IPS-18c (cell line): ENCODE measurements around the gene ZNF385C.
"Not testable (repeated sequence)": the region's sequence is repeated elsewhere in the genome, so short reads cannot be mapped to it uniquely, and the experiment has no call there.

Experiments
- H3K4me3 ChIP-seq: 2 replicates; pipeline ENCODE4 v1.7.0; 2013; ENCODE audit warnings: low read depth, mild to moderate bottlenecking, low read length, moderate library complexity; ENCODE audit not compliant: insufficient read depth
- H3K9me3 ChIP-seq: one replicate; pipeline ENCODE4 v1.6.1; 2013; ENCODE audit warnings: mild to moderate bottlenecking, low read length, moderate library complexity; ENCODE audit not compliant: control insufficient read depth, insufficient read depth

The ZNF385C gene

DNA sequence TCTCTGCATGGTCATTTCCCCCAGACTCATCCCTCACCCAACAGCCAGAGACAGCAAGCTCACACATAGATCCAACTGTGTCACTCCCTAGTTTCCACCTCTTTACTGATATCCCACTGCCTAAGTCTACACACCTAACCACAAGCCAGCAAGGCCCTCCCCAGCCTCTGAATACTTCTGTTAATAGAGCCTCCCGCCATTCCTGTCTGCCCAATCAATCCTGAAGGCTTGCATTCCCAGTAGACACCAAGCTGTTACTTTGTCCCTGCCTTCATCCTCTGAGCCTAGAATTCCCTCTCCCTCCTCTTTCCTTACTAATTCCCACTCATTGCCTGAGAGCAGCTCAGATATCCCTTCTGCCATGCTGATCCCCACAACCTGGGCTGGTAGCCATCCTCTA lies 52.6 kb downstream of the ZNF385C start:
- no peaks in the 10 kb centered on the region for H3K9me3 ChIP-seq

DNA sequence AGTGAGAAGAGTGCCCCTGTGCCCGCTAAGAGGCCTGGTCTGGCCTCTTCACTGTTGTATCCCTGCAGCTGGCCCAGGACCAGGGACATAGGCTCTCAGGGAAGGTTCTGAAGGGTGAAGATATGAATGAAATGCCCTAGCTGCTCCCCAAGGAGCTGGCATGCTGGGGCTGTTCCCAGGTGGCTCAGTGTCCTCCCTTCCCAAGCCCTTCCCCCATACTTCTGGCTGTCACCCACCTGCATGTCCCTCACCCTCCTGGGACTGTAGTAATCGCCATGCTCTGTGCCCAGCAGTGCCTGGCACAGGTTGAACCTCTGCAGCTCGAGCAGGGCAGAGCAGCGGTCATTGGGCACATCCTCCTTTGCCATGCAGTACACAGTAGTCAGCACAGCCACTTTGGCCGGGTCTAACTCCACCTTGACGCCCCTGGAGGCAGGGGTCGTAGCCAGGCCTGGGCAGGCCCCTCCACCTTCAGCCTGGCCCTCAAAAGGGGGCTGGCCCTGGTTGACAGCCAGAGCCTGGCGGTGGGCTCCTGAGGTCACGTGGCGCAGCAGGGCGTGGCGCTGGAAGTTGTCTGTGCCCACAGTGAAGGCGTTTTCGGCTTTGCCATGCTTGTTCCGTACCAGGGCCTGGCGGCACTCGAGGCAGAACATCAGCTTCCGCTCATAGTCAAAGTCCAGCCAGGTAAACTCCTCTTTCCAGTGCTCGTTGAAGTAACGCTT lies 55.5 kb downstream of the ZNF385C start:
- H3K4me3 ChIP-seq = no peak overlapping the region

More for the DNA sequence above, 52.6 kb downstream of the ZNF385C start:
- H3K4me3 ChIP-seq = no peak overlapping the region

DNA sequence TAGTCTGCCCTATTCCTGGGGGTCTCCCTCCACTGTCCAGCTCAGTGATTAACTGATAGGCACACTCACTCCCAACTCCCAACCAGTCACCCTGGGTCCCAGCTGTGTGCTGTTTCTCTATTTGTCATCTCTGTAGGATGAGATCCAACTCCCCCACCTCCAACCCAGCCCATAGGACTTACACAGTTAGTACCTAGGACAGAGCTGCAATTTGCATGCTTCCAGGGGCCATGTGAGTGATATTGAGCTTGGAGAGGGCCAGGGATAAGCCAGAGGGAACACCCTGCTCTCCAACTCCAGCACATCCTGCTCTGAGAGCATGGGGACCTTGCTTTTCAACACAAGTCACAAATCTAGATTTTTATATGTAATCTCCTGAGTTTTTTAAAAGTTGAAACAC lies 56.7 kb downstream of the ZNF385C start:
- no peak overlapping the region for H3K4me3 ChIP-seq
- no peaks in the 10 kb centered on the region for H3K9me3 ChIP-seq

More for the DNA sequence above, 55.5 kb downstream of the ZNF385C start:
- H3K9me3 ChIP-seq = no peaks in the 10 kb centered on the region

DNA sequence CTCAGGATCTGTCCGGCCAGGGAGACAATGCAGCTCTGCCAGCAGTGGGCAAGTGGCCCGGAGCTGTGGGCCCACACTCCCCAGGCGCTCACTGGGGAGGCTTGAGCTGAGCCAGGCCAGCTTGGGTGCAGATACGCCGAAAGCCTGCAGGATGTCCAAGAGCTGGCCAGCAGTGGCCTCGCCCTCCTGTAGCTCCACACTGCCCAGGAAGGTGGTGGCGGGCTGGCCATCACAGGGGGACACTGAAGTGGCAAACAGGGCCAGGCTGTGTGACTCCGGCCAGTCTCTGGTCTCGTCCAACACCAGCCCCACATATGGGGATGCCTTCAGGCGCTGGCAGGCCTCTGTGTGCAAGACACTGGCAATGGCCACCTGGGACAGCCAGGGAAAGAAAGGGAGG lies 57.5 kb downstream of the ZNF385C start:
- H3K4me3 ChIP-seq = no peak overlapping the region
- no peaks in the 10 kb centered on the region for H3K9me3 ChIP-seq

DNA sequence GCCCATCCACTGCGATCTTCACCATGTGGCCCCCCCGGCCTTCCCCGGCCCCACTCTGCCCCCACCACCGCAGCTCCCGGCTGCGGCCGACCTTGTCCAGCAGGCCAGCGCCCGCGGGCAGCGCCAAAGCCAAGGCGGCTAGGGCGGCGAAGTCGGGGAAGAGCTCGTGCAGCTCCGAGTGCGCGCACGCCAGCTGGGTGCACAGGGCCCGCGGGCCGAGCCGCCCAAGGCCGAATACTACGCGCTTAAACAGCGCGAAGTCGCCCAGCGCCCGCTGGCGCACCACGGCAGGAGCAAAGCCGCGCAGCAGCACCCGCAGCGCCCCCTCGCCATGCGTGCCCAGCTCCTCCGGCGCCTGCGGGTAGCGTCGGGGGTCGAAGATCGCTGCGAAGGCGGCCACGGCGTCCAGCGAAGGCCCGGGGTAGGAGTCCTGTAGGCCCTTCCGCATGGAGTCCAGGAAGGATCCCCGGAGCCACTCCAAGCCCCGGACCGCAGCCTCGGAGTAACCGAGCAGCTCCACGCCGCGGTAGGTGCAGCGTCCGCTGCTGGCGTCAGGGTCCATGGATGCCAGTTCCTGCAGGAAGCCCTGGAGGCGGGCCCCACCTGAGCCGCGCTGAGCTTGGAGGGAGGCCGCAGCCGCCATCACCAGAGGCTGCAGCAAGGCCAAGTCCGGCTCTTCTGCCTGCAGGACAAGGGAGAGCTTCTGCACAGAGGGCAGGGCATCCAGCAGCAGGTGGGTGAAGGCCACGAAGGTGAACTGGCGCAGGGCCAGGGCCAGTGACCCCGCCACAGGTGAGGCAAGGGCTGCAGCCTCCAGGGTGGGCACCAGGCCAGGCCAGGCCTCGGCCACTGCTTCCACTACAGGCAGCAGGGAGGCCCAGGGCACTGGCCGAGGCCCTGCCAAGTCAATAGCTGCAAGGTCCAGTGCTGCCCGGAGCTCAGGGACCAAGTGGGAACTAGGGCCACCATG lies 58.2 kb downstream of the ZNF385C start:
- no peak overlapping the region for H3K4me3 ChIP-seq
- H3K9me3 ChIP-seq = no peaks in the 10 kb centered on the region

DNA sequence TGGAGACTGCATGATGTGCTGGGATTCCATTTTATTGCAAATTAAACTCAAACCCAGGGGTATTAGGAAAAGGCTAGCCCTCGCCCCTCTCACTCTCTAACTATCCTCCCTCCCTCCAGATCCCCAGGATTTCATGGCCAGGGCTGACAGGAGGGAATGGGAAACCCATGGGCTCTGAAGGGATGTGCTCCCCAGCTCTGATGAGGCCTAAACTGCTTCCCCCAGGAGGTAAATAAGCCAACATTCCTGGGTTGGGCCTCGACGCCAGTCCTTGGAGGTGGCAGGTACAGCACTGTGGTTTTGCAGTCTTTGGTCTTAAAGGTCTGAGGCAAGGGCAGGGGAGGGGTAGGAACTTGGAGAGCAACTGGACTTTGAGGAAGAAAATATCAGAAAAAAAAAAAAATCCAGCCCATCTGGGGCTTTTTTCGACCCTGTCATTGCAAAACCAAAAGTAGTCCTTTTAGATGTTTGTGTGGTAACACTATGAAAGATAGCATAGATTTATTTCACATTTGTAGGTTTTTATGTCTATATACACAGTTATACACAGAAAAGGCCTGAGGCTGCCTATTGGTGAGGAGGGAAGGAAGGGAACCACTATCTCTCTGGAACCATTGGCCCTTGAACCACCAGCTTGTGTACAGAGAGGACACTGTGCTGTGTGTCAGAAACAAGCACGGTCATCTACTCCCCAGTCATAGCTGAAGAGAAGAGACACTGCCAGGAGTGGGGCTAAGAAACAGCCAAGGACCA lies 59.9 kb downstream of the ZNF385C start:
- no peak overlapping the region for H3K4me3 ChIP-seq
- no peaks in the 10 kb centered on the region for H3K9me3 ChIP-seq

DNA sequence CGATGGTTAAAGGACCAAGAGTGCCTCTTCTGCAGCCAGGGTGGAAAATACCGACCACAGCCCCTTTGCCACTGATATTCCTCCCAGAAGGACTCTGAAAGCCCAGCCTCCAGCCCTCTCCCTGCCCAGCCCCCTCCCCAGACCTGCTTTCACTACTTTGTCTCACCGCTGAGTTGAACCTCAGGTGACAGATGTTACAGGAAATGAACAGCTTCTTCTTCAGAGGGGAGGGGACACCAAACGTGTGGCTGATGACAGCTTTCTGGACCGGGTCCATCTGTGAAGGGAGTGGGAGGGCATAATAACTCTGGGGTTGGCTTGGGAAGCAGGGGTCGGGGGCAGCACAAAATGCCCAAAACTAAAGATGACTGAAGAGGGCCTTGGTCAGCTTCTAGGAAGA lies 64.2 kb downstream of the ZNF385C start:
- no peaks in the 10 kb centered on the region for H3K9me3 ChIP-seq

DNA sequence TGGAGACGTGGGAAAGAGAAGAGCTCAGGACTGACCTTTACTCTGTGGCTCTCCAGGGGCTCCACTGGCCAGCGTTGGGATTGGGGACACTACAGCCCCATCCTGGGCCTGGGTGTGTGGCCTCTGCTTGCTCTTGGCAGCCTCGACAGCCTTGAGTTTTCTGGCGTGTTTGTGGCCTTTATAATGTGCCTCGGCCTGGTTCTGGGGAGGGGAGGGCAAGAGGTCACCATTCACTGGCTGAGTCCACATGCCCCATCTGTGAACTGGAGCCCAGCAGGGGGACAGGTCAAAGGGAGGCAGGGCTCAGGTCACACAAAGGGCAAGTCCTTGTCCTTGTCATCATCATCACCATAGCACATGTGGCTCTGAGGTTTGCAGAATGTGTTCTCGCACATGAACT lies 66.7 kb downstream of the ZNF385C start:
- no peak overlapping the region for H3K4me3 ChIP-seq
- no peaks in the 10 kb centered on the region for H3K9me3 ChIP-seq

More for the DNA sequence above, 64.2 kb downstream of the ZNF385C start:
- no peak overlapping the region for H3K4me3 ChIP-seq

DNA sequence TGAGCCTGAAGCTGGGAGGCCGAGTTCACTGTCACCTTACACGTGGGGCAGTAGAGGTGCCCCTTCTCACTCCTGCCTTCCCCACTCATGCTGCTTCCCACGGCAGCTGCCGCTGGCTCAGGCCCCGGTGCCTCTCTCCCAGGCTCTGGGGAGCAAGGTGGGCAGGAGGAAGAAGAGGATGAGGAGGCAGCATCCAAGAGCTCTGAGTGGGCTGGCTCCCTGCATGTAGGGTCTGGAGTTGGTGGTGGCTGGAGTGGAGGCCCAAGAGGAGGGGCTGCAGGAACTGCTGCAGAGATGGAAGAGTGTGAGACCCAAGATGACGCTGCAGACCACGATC lies 69.5 kb downstream of the ZNF385C start:
- Histone ChIP-seq H3K9me3 (no peaks in the 10 kb centered on the region), H3K4me3 (no peak overlapping the region)

DNA sequence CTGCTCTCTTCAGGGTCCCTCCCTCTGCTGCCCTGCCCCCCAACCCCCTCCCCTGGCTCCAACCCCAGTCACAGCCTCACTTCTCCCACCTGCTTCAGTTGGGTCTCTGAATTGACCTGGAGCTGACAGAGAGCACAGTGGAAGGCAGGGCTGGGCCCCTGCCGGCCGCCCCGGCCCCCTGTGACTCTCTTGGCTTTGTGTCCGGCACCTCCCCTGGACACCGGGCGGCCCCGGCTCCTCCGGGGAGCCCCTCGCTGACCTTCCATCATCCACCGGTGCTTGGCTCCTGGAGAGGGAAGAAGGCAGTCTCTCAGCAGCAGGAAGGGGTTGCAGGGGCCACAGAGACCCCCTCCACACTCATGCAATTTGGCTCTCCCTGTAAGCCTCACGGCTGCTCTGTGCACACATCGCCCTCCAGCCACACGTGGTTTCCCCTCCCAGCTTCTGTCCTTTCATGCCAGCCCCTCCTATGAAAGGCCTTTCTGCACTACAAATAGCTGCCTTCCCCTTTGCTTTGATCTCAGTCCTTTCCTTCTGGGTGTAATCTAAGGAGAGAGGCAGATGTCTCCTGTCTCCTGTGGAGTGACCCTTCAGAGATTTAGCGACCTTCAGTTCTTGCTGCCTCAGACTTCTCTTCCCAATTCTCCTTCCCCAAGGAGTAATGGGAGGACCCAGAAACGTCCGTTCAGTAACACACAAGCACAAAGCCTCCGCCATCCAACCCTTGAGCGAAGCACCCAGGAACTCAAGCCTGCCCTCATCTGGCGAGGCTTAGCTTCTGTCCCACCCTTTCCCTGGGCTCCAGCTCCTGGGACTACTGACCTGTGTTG lies 70.1 kb downstream of the ZNF385C start:
- Histone ChIP-seq H3K9me3 (no peaks in the 10 kb centered on the region), H3K4me3 (no peak overlapping the region)

DNA sequence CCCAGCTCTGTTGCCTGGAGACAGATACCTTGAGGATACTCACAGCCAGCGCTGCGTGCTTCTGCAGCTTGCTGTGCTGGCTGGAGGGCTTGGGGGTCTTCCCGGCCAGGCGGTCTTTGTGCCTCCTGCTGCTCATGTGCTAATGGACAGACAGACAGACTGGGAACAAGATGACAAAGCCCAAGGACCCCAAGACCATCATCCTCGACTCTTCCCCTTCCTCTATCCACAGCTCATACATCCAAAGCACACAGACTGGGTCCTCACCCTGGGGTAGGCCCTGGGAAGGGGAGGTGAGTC lies 70.7 kb downstream of the ZNF385C start:
- no peaks in the 10 kb centered on the region for H3K9me3 ChIP-seq
- no peak overlapping the region for H3K4me3 ChIP-seq

DNA sequence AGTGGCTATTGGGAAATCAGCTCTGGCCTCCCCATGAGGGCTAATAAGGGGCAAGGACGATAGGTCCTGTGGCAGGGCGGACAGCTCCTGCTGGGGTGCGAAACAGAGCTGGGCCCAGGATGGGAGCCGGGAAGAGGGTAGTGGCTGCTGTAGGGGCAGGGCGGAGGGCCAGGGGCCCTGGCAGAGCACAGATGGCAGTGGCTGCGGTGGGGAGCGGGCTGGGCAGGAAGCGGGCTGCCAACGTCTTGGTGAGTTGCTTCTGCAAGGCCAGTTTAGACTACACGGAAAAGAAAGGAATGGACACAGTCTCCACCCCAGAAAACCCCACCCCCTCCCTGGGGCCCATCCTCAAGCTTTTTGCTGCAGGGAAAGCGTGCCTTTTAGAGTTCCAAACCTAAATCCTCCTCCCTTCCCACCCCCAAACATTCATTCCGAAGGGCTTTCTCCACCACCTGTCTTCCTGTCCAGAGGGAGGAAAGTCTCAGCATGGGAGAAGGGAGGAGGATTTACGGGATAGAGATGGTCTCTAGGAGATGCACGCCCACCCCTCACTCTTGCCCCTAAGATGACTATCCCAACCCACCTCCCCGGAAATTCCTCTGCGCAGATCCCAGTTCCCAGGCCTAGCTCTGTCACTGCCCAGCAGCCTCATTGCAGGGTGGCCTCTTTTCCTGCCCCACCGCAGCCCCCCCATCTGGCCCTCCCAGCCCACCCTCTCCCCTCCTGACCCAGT lies 71.2 kb downstream of the ZNF385C start:
- Histone ChIP-seq H3K9me3 (no peaks in the 10 kb centered on the region), H3K4me3 (no peak overlapping the region)

DNA sequence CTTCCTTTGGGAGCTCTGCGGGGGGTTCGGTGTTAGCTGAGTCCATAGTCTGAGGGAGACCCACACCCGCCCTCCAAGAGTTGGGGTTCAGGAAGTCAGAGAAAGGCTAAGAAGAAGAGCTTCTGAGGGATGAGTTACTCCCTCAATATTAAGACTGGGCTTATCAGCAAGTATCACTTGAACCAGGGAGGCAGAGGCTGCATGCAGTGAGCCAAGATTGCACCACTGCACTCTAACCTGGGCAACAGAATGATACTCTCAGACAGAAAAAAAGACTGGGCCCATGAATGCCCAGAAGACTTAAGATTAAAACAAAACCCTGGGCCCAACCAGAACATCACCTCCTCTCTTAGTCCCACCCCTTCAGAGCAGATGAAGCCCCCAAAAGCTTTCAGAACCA lies 72.3 kb downstream of the ZNF385C start:
- no peaks in the 10 kb centered on the region for H3K9me3 ChIP-seq
- H3K4me3 ChIP-seq = no peak overlapping the region

DNA sequence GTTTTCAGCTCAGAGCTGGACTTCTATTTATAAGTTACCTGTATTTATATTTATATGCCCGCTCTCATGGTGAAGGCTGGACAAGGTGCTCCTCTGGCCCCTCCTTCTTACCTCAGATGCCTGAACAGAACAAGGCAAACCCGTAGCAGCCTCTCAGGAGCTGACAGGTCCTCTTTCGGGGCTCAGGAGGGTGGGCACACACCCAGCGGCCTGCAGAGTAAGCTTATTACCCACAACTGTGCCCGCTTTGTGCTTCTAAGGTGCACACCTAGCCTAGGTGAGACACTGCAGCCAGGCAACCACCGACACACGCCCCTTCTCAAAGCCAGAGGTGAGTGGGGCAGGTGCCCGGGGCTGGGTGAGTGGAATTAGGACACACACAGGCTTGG lies 73.1 kb downstream of the ZNF385C start:
- Histone ChIP-seq H3K4me3 (no peak overlapping the region), H3K9me3 (no peaks in the 10 kb centered on the region)

DNA sequence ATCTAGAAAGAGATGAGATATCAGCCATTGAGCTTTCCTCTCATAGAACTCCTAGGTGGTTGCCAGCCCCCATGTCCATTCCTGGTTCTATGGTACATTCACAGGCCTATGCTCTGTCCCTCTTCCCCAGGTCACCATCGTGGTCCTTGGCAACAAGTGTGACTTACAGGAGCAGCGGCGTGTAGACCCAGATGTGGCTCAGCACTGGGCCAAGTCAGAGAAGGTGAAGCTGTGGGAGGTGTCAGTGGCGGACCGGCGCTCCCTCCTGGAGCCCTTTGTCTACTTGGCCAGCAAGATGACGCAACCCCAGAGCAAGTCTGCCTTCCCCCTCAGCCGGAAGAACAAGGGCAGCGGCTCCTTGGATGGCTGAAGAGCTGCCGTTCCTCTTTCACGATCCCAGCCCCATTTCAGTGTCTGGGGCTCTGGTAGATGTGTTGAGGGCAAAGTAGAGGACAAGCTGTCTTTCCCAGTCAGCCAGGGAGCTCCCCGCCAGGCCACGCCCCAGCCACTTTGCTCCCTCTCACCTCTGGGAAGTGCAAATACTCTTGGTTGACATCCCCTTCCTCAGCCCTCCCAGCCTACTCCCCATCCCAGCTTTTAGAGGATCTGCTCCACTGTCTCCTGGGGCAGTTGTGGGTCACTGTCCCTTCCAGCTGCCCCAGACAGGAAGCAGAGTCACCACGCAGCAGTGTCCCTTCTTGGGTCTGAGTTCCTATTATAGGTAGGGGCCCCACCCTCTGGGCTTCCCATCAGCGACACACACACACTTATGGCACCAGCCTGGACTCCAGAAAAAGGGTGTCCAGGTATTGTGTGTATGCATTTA lies 74.5 kb downstream of the ZNF385C start:
- Histone ChIP-seq H3K4me3 (no peak overlapping the region), H3K9me3 (no peaks in the 10 kb centered on the region)

DNA sequence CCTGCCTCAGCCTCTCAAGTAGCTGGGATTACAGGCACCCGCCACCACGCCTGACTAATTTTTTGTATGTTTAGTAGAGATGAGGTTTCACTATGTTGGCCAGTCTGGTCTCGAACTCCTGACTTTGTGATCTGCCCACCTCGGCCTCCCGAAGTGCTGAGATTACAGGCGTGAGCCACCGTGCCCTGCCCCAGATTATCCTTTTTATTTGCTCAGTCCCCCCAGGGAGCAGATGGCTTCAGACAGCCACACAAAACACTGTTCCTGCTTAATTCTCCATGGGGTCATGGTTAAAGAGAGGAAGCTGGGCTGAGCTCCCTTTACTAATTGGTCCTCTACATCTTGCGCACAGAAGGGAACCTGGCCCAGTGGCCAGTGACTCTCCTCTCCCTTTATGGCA lies 77.4 kb downstream of the ZNF385C start:
- not testable (repeated sequence) for H3K9me3 ChIP-seq, H3K4me3 ChIP-seq
